Astrocyte (in vitro differentiated cells and primary cell): Measurements from ENCODE around the gene MBD3L4.

ENCODE experiments used
- EZH2 ChIP-seq: IDR thresholded peaks from 2 replicates; pipeline ENCODE4 v1.6.1; 2012; ENCODE audit warnings: mild to moderate bottlenecking, low read length, inconsistent platforms; ENCODE audit not compliant: insufficient read depth
- TF ChIP-seq, protein P1 (sequence below): IDR thresholded peaks from 2 replicates; pipeline ENCODE4 v1.5.1; 2011; ENCODE audit warnings: low read depth, mild to moderate bottlenecking, inconsistent platforms, low read length, moderate library complexity; ENCODE audit not compliant: insufficient read depth

DNA sequence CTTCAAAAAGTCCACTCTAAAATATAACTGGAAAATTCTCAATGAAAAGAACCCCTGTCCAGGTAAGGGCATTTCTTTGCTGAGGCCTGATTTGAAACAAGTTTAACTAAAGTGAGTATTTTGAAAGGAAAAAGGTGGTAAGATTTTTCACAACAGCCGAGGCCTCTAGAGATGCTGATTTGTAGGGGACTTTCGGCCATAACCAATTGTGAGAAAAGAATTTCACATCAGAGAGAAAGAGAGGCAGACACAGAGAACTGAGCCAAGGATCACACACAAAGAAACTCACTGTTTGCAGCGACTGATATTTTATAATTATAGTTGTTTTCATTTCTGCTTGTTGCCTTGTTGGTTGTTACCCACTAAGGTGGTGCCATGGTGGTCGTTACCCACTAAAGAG lies 43.2 kb downstream of the MBD3L4 start:
- TF ChIP-seq, protein P1, sequence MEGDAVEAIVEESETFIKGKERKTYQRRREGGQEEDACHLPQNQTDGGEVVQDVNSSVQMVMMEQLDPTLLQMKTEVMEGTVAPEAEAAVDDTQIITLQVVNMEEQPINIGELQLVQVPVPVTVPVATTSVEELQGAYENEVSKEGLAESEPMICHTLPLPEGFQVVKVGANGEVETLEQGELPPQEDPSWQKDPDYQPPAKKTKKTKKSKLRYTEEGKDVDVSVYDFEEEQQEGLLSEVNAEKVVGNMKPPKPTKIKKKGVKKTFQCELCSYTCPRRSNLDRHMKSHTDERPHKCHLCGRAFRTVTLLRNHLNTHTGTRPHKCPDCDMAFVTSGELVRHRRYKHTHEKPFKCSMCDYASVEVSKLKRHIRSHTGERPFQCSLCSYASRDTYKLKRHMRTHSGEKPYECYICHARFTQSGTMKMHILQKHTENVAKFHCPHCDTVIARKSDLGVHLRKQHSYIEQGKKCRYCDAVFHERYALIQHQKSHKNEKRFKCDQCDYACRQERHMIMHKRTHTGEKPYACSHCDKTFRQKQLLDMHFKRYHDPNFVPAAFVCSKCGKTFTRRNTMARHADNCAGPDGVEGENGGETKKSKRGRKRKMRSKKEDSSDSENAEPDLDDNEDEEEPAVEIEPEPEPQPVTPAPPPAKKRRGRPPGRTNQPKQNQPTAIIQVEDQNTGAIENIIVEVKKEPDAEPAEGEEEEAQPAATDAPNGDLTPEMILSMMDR, result no peak
- no peak for TF ChIP-seq EZH2
